Measurements from ENCODE around the gene TBX6.

The TBX6 gene

GRCh38 chr16:30113031-30113710 lies 21.4 kb upstream of the TBX6 start, which contains the start of gene GDPD3:
TSS of gene GDPD3 (minus strand) at chr16:30113537. CDS start at chr16:30113478, 59 bp downstream.
- DNase-seq: no peak

- DNase-seq: no peak
These were observed 20.7 kb upstream of the TBX6 start for GRCh38 chr16:30112197-30113030.

GRCh38 chr16:30110661-30111060 lies 18.9 kb upstream of the TBX6 start:
- no peak for DNase-seq

GRCh38 chr16:30108059-30108850 lies 16.5 kb upstream of the TBX6 start:
- no peak for DNase-seq

GRCh38 chr16:30104492-30104891 lies 12.8 kb upstream of the TBX6 start:
- DNase-seq: no peak

GRCh38 chr16:30104090-30104489 lies 12.4 kb upstream of the TBX6 start:
- DNase-seq: no peak

- no peak for DNase-seq
These were observed 5.3 kb upstream of the TBX6 start for GRCh38 chr16:30096862-30097563.

GRCh38 chr16:30096105-30096861 lies 4.6 kb upstream of the TBX6 start, which contains the start of gene YPEL3:
TSS of gene YPEL3 (minus strand) at chr16:30096213. CDS start at chr16:30095482, 731 bp downstream.
- DNase-seq: peak; percentile 51

- no peak for DNase-seq
These were observed 3.7 kb upstream of the TBX6 start for GRCh38 chr16:30095166-30096078.

GRCh38 chr16:30094541-30095165 lies 2.9 kb upstream of the TBX6 start:
- no peak for DNase-seq

GRCh38 chr16:30092373-30093010 lies 768 bp upstream of the TBX6 start:
- DNase-seq: peak; percentile 23

GRCh38 chr16:30090610-30091331 lies 953 bp downstream of the TBX6 start:
- DNase-seq: no peak

- no peak for DNase-seq
These were observed 2.7 kb downstream of the TBX6 start for GRCh38 chr16:30088832-30089624.

- no peak for DNase-seq
These were observed 3.4 kb downstream of the TBX6 start for GRCh38 chr16:30088237-30088831.

GRCh38 chr16:30087181-30087898 lies 4.4 kb downstream of the TBX6 start:
- DNase-seq: no peak

- DNase-seq: no peak
These were observed 5.2 kb downstream of the TBX6 start for GRCh38 chr16:30086291-30087140.
